HG02610 (cell line): ENCODE data around the gene SEPSECS.

Experiments
- ATAC-seq: cut with Tn5 transposase; IDR thresholded peaks from one replicate; pipeline ENCODE4 v1.9.1; 2021; ENCODE audit warnings: mild to moderate bottlenecking, moderate library complexity; ENCODE audit not compliant: unreplicated experiment

SEPSECS gene

DNA sequence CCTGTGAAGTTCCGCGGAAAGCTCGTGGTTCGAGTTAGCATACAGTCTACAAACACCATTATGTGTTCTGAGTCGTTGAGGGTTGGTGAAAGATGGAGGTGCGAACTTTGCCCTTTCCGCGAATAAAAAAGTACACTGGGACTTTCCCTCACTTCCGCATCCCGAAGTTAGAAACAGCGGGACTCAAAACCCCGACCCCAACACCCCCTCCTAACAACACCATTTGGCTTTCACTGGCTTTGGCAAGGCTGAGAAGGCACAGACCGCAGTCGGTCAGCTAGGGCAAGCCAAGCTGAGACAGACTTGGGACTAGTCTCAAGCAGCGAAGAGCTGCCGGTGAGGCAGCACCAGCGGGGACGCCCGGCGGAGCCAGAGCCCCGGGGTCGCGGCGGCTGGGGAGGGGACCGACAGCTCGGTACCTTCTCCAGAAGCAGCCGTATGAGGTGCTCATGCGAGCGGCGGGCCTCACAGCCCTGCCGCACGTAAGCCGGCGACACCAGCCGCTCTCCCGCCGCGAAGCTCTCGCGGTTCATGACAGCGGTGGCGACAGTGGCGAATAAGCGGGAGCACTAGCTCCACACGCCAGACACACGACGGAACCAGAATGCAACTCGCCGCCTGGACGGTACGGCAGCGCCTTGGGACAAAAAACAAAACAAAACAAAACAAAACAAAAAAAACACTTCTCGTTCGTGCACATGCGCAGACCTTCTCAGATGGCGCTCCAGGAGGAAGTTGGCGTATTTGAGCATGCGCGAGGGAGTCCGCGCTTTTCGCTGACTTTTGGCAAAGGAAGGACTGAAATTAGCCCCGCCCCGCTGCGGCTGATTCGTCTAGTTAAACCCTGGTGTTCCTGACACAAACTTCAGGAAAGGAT is at the start of gene SEPSECS:
TSS of gene SEPSECS (minus strand) at position 613 of the 877 bp plus-strand sequence. CDS start at position 533, 80 bp downstream.
- peak; percentile 89 for ATAC-seq

DNA sequence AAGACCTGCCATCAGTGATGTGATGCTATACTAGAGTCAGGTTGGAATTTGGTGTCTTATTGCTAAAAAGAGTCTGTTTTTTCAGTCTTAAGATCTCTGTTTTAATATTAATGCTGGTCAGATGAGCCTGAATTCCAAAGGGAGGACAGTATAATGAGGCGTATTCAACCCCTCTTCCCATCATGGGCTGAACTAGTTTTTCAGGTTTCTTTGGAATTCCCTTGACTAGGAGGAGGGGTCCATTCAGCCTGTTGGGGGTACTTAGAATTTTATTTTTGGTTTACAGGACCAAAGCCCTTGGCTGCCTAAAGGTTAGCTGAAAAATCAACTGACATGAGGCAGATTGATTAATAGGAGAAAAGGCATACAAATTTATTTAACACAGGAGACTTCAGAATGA is 49.5 kb upstream of the SEPSECS start:
- ATAC-seq = no peak

DNA sequence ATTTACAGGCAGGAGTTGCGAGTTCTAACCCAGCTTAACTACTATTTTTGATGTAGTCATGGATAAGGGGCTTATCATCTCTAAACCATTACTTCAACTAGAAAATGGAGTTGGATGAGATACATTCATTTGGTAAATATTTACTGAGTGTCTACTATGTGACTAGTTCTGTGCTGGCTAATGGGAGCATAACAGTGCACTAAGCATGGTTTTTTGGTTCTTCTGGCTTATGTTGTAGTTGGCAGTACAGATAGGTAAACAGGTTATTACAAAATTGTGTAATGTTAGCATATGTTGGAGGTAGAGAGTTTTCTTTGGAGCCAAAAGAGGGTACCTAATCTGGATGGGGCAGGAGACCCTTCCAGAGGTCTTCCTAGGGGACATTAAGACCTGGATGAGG is 47.7 kb upstream of the SEPSECS start:
- ATAC-seq = no peak

DNA sequence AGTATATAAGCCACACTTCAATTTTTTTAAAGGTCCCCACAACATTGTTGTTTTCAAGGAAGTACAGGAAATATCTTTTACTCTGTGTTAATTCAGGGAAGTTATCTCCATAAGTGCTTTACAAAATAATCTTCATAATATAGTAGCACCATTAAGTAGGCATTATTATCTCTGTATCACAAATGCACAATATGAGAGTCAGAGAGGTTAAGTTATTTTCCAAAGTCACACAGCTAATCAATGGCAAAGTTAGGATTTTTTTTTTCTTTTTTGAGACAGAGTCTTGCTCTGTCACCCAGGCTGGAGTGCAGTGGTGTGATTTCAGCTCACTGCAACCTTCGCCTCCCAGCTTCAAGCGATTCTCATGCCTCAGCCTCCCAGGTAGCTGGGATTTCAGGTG is 38.5 kb upstream of the SEPSECS start:
- no peak for ATAC-seq

DNA sequence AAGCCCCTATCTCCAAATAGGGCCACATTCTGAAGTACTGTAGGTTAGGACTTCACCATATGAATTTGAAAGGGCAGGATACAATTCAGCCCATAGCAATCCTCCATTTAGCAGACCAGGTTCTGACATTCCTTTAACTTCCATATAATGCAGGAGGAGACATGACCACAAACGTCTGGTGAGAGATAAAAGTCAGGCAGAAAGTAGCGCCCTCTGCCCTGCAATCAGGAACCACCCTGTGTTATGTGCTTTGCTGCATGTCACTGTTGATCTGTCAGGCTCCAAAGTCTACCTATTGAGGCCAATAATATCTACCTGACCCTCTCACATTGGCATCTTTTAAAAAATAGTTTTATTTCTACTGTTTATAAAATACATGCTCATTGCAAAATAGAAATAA is 30.2 kb upstream of the SEPSECS start:
- no peak for ATAC-seq

DNA sequence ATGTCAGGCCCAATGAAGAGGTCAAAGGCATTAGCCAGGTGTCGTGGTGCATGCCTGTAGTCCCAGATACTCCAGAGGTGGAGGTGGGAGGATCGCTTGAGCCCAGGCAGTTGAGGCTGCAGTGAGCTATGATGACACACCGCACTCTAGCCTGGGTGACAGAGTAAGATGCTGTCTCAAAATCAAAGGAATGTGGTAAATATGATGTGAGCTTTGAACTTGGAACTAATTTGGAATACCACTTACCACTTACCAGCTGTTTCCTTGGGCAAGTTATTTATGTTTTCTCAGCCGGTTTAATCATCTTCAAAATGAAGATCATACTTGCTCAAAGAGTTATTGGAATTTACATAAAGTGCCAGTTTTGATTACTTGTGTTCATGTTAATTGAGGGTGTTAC is 23.8 kb upstream of the SEPSECS start:
- ATAC-seq = no peak

DNA sequence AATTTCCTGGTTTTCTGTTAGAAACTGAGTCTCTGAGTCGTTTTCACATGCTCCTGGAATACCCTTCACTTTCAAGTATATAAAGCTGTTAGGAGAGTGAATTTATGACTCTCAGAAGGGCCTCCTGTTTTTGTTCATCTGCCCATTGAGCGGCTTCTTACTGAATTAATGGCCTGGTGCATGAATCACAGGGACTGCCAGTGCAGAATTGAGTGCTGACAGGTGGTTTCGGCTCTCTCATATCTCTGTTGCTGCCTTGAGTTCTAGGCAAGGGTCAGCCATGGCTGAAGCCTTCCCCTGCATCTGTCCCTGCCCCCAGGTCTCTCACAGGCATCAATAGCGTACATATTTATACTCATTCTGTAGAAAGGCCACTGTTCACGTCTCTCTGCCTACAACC is 22.7 kb upstream of the SEPSECS start:
- no peak for ATAC-seq

DNA sequence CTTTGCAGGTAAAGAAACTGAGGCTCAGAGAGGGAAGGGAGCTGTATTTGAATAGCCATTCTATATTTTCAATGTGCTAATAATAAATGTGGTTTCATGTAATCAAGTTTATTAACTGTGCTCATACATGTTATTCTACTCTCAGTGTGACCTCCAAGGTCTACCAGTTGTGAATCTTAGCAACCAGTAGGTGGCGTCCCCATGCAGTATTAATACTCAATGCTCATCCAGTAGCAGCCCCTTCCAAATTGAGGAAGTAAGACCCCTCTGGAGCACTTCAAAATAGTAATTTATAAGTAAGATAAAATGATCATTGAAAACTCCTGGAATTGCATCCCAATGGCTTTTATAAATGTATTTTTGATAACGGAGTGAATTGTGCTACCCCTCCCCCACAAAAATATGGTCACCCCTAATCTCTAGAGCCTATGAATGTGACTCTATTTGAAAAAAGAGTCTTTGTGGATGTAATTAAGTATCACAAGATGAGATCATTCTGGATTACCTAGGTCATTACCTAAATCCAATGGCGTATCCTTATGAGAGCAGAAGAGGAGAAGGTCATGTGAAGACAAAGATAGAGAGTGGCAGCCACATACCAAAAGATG is 20.4 kb upstream of the SEPSECS start:
- peak; percentile 80 for ATAC-seq

DNA sequence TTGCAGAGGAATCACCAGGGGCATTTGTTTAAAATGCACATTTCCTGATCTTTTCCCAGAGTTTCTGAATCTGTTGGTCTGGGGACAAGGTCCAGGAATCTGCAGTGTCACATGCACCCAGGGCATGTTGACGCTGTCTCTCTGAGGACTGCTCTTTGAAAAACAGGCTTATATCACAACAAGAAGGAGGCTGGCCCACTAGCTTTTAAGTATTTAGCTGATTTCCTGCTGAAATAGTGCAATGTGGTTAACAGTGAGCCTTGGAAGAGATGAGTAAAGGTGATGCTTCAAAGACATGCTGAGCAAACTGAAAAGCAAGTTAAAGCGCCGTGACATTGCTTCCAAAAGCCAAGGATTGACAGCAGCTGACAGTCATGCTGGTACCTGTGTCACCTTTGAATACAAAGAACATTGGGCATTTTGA is 18.6 kb upstream of the SEPSECS start:
- no peak for ATAC-seq

DNA sequence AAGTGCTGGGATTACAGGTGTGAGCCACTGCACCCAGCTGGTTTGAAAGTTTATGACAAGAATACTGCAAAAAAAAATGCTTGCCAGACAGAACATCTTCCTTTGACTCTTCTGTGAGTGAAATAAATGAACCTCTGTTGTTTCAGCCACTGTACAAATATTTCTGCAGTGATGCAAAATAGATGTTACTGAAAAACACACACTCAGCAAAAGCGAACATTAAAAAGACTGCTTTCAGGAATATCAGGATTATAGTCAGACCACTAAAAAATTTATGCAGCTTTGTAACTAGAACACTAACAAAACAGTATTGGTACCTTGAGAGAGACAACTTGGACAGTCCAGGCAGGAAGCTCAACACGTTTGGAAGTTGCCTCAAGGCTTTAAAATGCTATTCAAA is 16.9 kb upstream of the SEPSECS start:
- no peak for ATAC-seq

DNA sequence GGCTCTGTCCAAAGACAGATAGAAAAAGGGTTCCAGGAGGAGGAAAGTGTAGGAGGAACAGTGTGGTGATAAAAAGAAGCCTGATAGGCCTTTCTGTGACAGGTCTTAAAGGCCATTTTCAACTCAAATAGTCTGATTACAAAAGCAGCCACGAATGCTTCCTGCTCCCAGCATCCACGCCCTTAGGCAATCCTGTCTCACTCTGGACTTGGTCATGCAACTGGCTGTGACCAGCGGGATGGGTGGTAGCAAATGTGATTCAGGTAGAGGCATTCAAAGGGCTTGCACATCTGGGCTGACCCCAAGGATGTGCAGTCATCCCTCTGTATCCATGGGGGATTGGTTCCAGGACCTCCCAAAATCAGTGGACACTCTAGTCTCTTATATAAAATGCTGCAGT is 14.4 kb upstream of the SEPSECS start:
- ATAC-seq = no peak

DNA sequence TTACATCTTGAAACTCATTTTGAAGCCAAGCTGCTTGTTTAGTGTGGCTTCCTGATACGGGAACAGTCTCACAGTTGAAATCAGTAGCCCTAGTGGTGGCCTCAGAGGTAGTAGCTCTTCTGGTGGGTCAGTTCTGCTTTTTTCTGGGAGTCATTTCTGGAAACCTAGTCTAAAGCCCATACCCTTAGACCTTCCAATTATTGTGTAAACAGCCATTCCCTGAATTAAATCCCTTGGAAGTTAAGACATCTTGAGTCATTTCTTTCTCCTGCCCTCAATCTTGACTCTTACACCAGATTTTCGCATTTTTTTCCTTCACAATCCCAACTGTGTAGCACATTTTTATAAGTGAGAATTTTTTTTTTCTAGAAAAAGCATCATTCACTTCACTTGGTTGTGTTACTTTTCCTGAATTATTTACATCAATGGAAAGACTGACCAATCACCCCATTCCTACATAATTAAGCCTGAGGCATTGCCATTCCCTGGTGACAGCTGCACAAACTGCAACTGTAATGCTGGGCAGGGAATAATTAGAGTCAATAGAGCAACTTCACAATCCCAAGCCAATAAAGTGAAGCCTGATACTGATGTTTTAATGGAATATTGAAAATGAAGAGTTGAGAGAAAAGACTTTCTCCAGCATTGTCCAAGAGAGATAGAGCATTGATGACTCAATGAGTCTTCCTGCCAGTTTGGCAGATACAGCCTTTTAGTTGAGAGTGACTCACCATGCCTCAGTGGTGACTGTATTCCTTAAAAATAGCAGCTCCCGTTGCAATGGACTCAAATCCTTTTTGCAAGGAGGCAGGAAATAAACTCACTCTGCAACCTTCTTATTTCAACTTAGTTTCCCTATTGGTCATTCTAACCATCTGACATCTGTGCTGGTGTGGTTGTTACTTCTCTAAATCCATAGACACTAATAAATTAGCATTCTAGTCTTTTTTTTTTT is 13.0 kb upstream of the SEPSECS start:
- peak; percentile 71 for ATAC-seq

DNA sequence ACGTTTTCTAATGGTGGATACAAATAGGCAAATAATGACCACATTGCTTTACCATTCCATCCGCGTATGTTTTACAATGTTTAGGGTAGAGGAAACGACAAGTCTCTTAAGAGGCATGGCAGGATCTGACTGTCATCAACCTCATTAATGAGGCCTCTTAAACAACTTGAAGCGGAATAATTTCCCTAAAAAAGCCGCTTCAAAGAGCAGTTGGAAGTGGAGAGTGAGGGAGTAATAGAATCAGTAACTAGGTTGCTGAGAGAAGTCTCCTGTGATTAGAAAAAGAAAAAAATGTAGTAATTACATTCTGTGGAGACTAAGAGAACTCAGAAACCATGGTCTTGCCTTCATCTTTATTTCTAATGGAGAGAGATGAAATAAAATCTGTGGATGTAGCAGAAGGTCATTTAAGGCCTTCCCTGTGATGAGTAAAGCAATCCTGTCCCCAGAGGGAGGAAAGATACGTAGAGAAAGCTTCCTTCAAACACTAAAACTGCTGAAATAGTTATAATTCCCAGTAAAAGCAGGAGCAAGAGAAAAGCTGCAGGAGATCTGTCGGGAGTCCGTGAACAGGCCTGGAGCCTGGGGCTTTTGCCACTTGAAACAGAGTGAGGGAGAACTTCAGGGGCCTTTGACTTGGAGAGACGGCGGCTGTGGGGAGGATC is 11.1 kb upstream of the SEPSECS start:
- no peak for ATAC-seq

DNA sequence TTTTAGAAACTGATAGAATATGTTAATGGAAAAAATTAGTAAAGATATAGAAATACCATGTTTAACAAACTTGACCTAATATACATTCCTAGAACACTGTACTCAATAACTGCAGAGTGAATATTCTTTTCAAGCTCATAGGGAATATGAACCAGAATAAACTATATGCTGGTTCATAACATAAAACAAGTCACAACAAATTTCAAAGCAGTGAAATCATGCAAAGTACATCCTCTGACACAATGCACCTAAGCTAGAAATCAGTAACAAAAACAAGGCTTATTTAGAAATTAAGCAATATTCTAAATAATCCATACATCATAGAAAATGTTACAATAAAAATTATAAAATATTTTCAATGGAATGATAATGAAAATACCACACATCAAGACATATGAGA is 9.2 kb upstream of the SEPSECS start:
- no peak for ATAC-seq

DNA sequence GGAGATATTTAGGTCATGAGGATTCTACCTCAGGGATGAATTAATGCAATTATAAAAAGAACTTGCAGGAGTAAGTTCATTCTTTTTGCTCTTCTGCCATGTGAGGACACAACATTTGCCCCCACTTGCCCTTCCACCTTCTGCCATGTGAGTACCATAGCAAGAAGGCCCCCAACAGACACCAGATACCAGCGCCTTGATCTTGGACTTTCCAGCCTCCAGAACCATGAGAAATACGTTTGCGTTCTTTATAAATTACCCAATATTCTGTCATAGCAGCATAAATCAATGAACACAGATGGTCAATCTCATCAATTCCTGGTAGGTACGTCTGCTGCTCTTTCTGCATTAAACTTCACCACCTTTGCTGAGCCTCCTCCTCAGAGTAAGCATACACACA is 5.7 kb upstream of the SEPSECS start:
- no peak for ATAC-seq

DNA sequence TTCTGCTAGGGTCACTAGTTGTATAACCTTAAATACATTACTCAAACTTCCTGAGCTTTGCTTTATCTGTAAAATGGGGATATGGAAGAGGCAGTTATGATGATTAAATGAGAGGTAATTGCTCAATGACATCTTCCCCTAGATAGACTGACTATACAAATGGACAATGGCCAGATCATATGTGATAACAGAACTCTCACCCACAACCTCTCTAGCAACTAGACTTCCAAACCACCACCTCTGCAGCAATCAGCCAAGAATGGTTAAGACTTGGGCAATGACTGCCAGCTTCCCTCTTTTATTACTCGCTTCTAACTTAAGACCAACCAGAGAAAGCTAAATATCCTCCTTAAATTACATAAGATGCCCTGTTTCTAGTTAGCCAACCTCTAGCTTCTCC is 2.9 kb upstream of the SEPSECS start:
- no peak for ATAC-seq

DNA sequence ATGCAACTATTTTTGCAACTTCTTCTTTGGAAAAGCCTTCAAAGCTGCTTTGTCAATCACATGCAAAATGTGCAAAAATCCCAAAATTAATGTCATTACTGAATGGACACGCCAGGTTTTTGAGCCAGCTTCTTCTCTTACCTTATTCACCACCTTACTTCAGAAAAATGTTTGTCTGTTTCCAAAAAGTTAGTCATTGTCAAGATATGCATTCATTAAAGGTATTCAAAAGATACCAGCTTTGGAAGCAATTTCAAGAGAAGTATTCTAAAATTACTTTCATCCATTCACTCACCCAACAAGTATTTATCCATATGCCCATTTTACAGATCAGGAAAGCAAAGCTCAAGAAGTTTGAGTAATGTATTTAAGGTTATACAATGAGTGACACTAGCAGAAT is 2.3 kb upstream of the SEPSECS start:
- ATAC-seq = no peak

DNA sequence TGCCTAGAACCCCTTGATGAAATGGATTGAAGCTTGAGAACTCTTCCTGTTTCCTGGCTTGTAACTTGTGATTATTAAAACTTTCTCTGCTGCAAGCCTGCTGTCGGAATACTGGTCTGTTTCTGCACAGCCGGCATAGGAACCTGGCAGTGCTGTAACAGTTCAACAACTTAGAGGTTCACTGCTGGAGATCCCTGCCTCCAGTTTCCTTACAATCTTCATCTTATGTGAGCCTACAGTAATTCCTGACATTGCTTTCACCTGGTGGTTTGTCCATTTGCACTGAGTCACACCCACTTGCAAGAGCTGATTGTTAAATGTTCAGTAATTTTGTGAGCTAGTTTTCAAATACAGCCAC is 1.3 kb upstream of the SEPSECS start:
- ATAC-seq = no peak

DNA sequence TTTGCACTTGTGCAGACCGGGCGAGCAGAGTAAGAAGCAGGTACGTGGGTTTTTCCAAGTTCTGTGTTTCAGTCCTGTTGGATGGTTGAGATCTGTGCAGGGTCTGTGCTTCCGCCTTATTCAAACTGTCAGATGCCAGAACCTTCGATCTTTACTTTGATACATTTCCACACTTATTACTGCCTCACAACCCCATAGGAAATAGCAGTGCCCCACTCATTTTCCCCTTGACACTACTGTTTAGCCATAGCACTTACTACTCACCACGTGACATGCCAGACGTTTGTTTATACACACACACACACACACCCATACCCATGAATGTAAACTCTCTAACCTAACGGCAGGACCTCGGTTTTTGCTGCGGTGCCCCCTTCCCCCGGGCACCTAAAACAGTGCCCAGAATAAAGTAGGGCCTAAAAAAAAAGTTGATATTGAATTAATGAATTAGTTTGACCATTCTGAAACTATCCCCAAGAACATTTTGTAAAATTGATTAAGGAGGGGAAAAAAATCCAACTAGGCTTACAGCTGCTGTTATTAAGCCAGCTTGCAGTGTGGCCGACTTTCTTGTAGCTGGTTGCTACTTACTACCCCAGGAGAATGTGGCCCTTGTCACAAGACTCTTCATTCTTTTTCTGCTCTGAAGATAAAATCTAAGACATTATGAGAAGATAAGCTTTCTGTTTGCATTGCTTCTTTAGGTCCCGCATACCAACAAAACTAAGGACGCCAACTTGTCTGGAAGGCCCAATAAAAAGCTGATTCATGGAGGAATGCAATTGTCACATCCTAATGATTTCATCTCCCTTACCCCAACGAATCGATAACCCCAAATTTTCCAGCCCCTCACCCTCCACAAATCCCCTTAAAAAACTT is 704 bp upstream of the SEPSECS start:
- ATAC-seq = peak; percentile 26

DNA sequence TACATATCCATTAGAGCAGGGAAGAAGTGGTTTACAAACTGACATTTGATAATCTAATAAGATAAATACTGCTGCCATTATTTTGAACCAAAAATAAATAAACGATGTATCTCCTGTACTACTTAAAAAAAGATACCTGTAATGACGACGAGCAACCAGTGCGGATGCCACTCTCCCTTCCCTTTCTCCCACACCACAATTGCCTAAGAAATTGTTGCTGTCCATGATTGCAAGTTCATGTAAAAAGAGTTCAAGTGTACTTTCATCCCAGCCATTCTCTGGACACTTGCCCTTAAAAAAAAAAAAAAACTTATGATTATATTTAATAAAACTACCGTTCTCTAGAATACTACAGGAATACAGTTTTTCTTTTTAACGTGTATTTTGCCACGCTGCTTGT is 1.4 kb downstream of the SEPSECS start:
- no peak for ATAC-seq
